HG03558 (cell line): Measurements from ENCODE around the gene ETFA.

Experiments
- ATAC-seq: cut with Tn5 transposase; IDR thresholded peaks from one replicate; pipeline ENCODE4 v1.9.1; 2021; ENCODE audit warnings: moderate number of reproducible peaks; ENCODE audit not compliant: unreplicated experiment; ENCODE audit errors: extremely low read depth

Gene ETFA

GRCh38 chr15:76179023-76179422, 132.2 kb downstream of the ETFA start:
- no peak for ATAC-seq

- no peak for ATAC-seq
These were observed 132.8 kb downstream of the ETFA start for GRCh38 chr15:76178296-76179000.

GRCh38 chr15:76177491-76178040, 133.7 kb downstream of the ETFA start:
- no peak for ATAC-seq

- ATAC-seq, result no peak
These were observed 134.7 kb downstream of the ETFA start for GRCh38 chr15:76176487-76177085.

- no peak for ATAC-seq
These were observed 135.2 kb downstream of the ETFA start for GRCh38 chr15:76176059-76176458.

- no peak for ATAC-seq
These were observed 135.8 kb downstream of the ETFA start for GRCh38 chr15:76175442-76175841.

GRCh38 chr15:76174654-76175053, 136.6 kb downstream of the ETFA start:
- no peak for ATAC-seq

- no peak for ATAC-seq
These were observed 137.9 kb downstream of the ETFA start for GRCh38 chr15:76173317-76173834.

GRCh38 chr15:76172782-76173181, 138.5 kb downstream of the ETFA start:
- ATAC-seq, result no peak

GRCh38 chr15:76169911-76170800, 141.1 kb downstream of the ETFA start:
- no peak for ATAC-seq

- no peak for ATAC-seq
These were observed 142.3 kb downstream of the ETFA start for GRCh38 chr15:76169018-76169417.

- no peak for ATAC-seq
These were observed 142.9 kb downstream of the ETFA start for GRCh38 chr15:76168237-76168984.

GRCh38 chr15:76165951-76166350, 145.3 kb downstream of the ETFA start:
- no peak for ATAC-seq
